Trophoblast cell (in vitro differentiated cells and primary cell): ENCODE measurements around the gene CCL7.
A peak's percentile ranks its signal among the peaks of the same experiment; 100 is the strongest.

Experiments used
- DNase-seq, 2 donors: peaks; one replicate each; pipeline ENCODE4 v3.0.0-alpha.2; 2016
- H2AFZ ChIP-seq: 2 replicates; pipeline ENCODE4 v1.6.1; 2013; ENCODE audit warnings: low read length, moderate library complexity, mild to moderate bottlenecking; ENCODE audit not compliant: insufficient read depth, poor library complexity
- H2AK5ac ChIP-seq: 2 replicates; pipeline ENCODE4 v1.6.1; 2013; ENCODE audit warnings: mild to moderate bottlenecking, low read length
- H2BK120ac ChIP-seq: 2 replicates; pipeline ENCODE4 v1.6.1; 2013; ENCODE audit warnings: low read length, mild to moderate bottlenecking, moderate library complexity; ENCODE audit not compliant: insufficient read depth, poor library complexity
- H2BK12ac ChIP-seq: 2 replicates; pipeline ENCODE4 v1.6.1; 2013; ENCODE audit warnings: mild to moderate bottlenecking, low read length, moderate library complexity
- H2BK5ac ChIP-seq: 2 replicates; pipeline ENCODE4 v1.6.1; 2013; ENCODE audit warnings: low read length, low read depth, moderate library complexity, mild to moderate bottlenecking; ENCODE audit not compliant: poor library complexity
- H3K14ac ChIP-seq: 2 replicates; pipeline ENCODE4 v1.6.1; 2013; ENCODE audit warnings: mild to moderate bottlenecking, low read length
- H3K18ac ChIP-seq: 2 replicates; pipeline ENCODE4 v1.6.1; 2013; ENCODE audit warnings: mild to moderate bottlenecking, low read length
- H3K23ac ChIP-seq: 2 replicates; pipeline ENCODE4 v1.6.1; 2013; ENCODE audit warnings: low read length
- H3K27ac ChIP-seq: 2 replicates; pipeline ENCODE4 v1.5.1; 2013; ENCODE audit warnings: low read depth, mild to moderate bottlenecking, inconsistent platforms, low read length, moderate library complexity
- H3K27me3 ChIP-seq: 2 replicates; pipeline ENCODE4 v1.6.1; 2013; ENCODE audit warnings: inconsistent platforms, mild to moderate bottlenecking, low read length, moderate library complexity; ENCODE audit not compliant: insufficient read depth
- H3K36me3 ChIP-seq, 2 experiments: 1 replicate in 1 of 2; 2 replicates in 1 of 2; pipeline ENCODE4 v1.6.1; 2013; ENCODE audit warnings: low read length in 2 of 2, mild to moderate bottlenecking in 2 of 2, moderate library complexity in 1 of 2; ENCODE audit not compliant: insufficient read depth in 2 of 2, control insufficient read depth in 1 of 2
- H3K4ac ChIP-seq: 2 replicates; pipeline ENCODE4 v1.6.1; 2013; ENCODE audit warnings: low read depth, mild to moderate bottlenecking, low read length, moderate library complexity
- H3K4me1 ChIP-seq, 2 experiments: 1 replicate in 1 of 2; 2 replicates in 1 of 2; pipeline ENCODE4 v1.6.1; 2013; ENCODE audit warnings: low read length in 2 of 2, mild to moderate bottlenecking in 2 of 2, moderate library complexity in 1 of 2; ENCODE audit not compliant: insufficient read depth in 2 of 2, control insufficient read depth in 1 of 2
- H3K4me2 ChIP-seq: 2 replicates; pipeline ENCODE4 v1.6.1; 2013; ENCODE audit warnings: inconsistent platforms, mild to moderate bottlenecking, low read length, moderate library complexity
- H3K4me3 ChIP-seq: 2 replicates; pipeline ENCODE4 v1.5.1; 2013; ENCODE audit warnings: mild to moderate bottlenecking, low read depth, low read length, inconsistent platforms
- H3K79me1 ChIP-seq: one replicate; pipeline ENCODE4 v1.6.1; 2013; ENCODE audit warnings: low read length
- H3K79me2 ChIP-seq: 2 replicates; pipeline ENCODE4 v1.6.1; 2013; ENCODE audit warnings: low read length, mild to moderate bottlenecking; ENCODE audit not compliant: control insufficient read depth, insufficient read depth, poor library complexity
- H3K9ac ChIP-seq: 2 replicates; pipeline ENCODE4 v1.6.1; 2013; ENCODE audit warnings: mild to moderate bottlenecking, low read length
- H3K9me3 ChIP-seq: 2 replicates; pipeline ENCODE4 v1.6.1; 2013; ENCODE audit warnings: low read depth, mild to moderate bottlenecking, control low read depth, inconsistent platforms, low read length; ENCODE audit not compliant: insufficient read depth
- H4K12ac ChIP-seq: 2 replicates; pipeline ENCODE4 v1.6.1; 2013; ENCODE audit warnings: low read depth, mild to moderate bottlenecking, low read length, moderate library complexity
- H4K8ac ChIP-seq: 2 replicates; pipeline ENCODE4 v1.6.1; 2013; ENCODE audit warnings: low read depth, mild to moderate bottlenecking, low read length, moderate library complexity
- H4K91ac ChIP-seq: one replicate; pipeline ENCODE4 v1.6.1; 2013; ENCODE audit warnings: low read depth, mild to moderate bottlenecking, low read length, moderate library complexity
- WGBS: extraction: QIAGEN DNeasy Blood & Tissue Kit; methylation state at CpG from one replicate; pipeline ENCODE4 v1.1.7; 2013; ENCODE audit warnings: missing lambda C conversion rate; ENCODE audit not compliant: insufficient read length, insufficient coverage; ENCODE audit errors: extremely low coverage; 5-methylcytosine and 5-hydroxymethylcytosine counted together

CCL7 gene

GRCh38 chr17:34242587-34243363, 27.2 kb upstream of the CCL7 start:
- H3K23ac ChIP-seq, result no peak overlapping the region
- H2AK5ac ChIP-seq, result no peak overlapping the region
- H4K91ac ChIP-seq, result no peak overlapping the region
- H2BK5ac ChIP-seq, result no peak overlapping the region
- no CpG with 5 or more reads among the region's 8 CpGs for WGBS
- H3K9me3 ChIP-seq, result peaks cover 1% of the 10 kb centered on the region
- H3K27ac ChIP-seq, result no peak overlapping the region
- H3K27me3 ChIP-seq, result no peaks in the 10 kb centered on the region
- no peak overlapping the region for H4K8ac ChIP-seq
- H3K36me3 ChIP-seq, result no peaks in the 10 kb centered on the region
- H4K12ac ChIP-seq, result no peak overlapping the region
- H2BK120ac ChIP-seq, result no peak overlapping the region
- no peak overlapping the region for H3K14ac ChIP-seq
- H2BK12ac ChIP-seq, result no peak overlapping the region
- no peak overlapping the region for H3K4ac ChIP-seq
- peak in 1 of 2 donors; percentile 26 for DNase-seq
- no peaks in the 10 kb centered on the region for H3K79me1 ChIP-seq
- no peak overlapping the region for H2AFZ ChIP-seq
- no peak overlapping the region for H3K18ac ChIP-seq
- no peak overlapping the region for H3K9ac ChIP-seq
- no peak overlapping the region for H3K4me2 ChIP-seq
- H3K79me2 ChIP-seq, result no peaks in the 10 kb centered on the region
- peaks cover 0 to 5% of the 10 kb centered on the region in 2 experiments for H3K4me1 ChIP-seq
- no peak overlapping the region for H3K4me3 ChIP-seq

GRCh38 chr17:34243364-34244320, 26.4 kb upstream of the CCL7 start:
- Histone ChIP-seq H3K27me3 (no peaks in the 10 kb centered on the region), H3K4me2 (no peak overlapping the region), H4K91ac (no peak overlapping the region), H3K23ac (no peak overlapping the region), H3K9me3 (peaks cover 1% of the 10 kb centered on the region), H3K14ac (no peak overlapping the region), H2AK5ac (no peak overlapping the region), H3K9ac (no peak overlapping the region), H3K4ac (no peak overlapping the region), H3K4me1 (peaks cover 0 to 3% of the 10 kb centered on the region in 2 experiments), H3K36me3 (no peaks in the 10 kb centered on the region), H3K4me3 (no peak overlapping the region), H2BK120ac (no peak overlapping the region), H2AFZ (no peak overlapping the region), H3K79me2 (no peaks in the 10 kb centered on the region), H3K27ac (no peak overlapping the region), H3K18ac (no peak overlapping the region), H3K79me1 (no peaks in the 10 kb centered on the region), H2BK12ac (no peak overlapping the region), H2BK5ac (no peak overlapping the region), H4K12ac (no peak overlapping the region), H4K8ac (no peak overlapping the region)
- no peak for DNase-seq
- no CpG with 5 or more reads among the region's 7 CpGs for WGBS

- Histone ChIP-seq H2BK5ac (no peak overlapping the region), H3K4me3 (no peak overlapping the region), H3K14ac (no peak overlapping the region), H4K91ac (no peak overlapping the region), H3K27ac (no peak overlapping the region), H3K23ac (no peak overlapping the region), H2BK12ac (no peak overlapping the region), H3K36me3 (no peaks in the 10 kb centered on the region), H3K9ac (no peak overlapping the region), H4K12ac (no peak overlapping the region), H3K79me1 (no peaks in the 10 kb centered on the region), H3K9me3 (peaks cover 1% of the 10 kb centered on the region), H3K79me2 (no peaks in the 10 kb centered on the region), H3K4me1 (no peaks in the 10 kb centered on the region), H2AFZ (no peak overlapping the region), H3K4me2 (no peak overlapping the region), H2BK120ac (no peak overlapping the region), H2AK5ac (no peak overlapping the region), H4K8ac (no peak overlapping the region), H3K18ac (no peak overlapping the region), H3K4ac (no peak overlapping the region), H3K27me3 (no peaks in the 10 kb centered on the region)
- no peak for DNase-seq
- no CpG with 5 or more reads among the region's 6 CpGs for WGBS
Observed at GRCh38 chr17:34245351-34245905, 24.6 kb upstream of the CCL7 start.

- no peak overlapping the region for H3K4me3 ChIP-seq
- no peaks in the 10 kb centered on the region for H3K4me1 ChIP-seq
- DNase-seq, result peak in 1 of 2 donors; percentile 17
- H2BK5ac ChIP-seq, result no peak overlapping the region
- no peak overlapping the region for H3K4me2 ChIP-seq
- no peak overlapping the region for H3K14ac ChIP-seq
- no peak overlapping the region for H2BK120ac ChIP-seq
- no peaks in the 10 kb centered on the region for H3K36me3 ChIP-seq
- H3K27me3 ChIP-seq, result no peaks in the 10 kb centered on the region
- no peak overlapping the region for H2AFZ ChIP-seq
- H4K8ac ChIP-seq, result no peak overlapping the region
- no peak overlapping the region for H2BK12ac ChIP-seq
- peaks cover 1% of the 10 kb centered on the region for H3K9me3 ChIP-seq
- H3K23ac ChIP-seq, result no peak overlapping the region
- H3K9ac ChIP-seq, result no peak overlapping the region
- no peak overlapping the region for H4K91ac ChIP-seq
- no peak overlapping the region for H3K18ac ChIP-seq
- H3K79me1 ChIP-seq, result no peaks in the 10 kb centered on the region
- H3K27ac ChIP-seq, result no peak overlapping the region
- H2AK5ac ChIP-seq, result no peak overlapping the region
- H3K4ac ChIP-seq, result no peak overlapping the region
- no CpG with 5 or more reads among the region's 1 CpG for WGBS
- H3K79me2 ChIP-seq, result no peaks in the 10 kb centered on the region
- no peak overlapping the region for H4K12ac ChIP-seq
Observed at GRCh38 chr17:34246446-34246845, 23.6 kb upstream of the CCL7 start.
